ENCODE data around the gene WDR62.

DNA sequence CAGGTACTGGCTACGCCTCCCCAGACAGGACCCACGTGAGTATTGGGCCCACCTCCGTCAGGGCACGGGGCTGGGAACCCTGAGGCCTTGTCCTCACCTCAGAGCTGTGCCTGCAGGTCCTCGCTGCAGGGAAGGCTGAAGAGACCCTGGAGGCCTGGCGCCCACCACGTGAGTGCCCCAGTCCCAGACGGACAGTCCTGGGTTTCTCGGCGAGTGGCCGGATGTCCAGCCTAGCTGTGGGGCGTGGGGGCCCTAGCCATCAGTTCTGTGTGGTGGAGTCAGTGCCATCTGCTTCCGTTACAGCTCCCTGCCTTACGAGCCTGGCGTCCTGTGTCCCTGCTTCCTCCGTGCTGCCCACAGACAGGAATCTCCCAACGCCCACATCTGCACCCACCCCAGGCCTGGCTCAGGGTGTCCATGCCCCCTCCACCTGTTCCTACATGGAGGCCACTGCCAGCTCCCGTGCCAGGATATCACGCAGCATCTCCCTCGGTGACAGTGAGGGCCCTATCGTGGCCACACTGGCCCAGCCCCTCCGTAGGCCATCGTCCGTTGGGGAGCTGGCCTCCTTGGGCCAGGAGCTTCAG, 48.4 kb downstream of the WDR62 start:
- TF ChIP-seq, protein P1, sequence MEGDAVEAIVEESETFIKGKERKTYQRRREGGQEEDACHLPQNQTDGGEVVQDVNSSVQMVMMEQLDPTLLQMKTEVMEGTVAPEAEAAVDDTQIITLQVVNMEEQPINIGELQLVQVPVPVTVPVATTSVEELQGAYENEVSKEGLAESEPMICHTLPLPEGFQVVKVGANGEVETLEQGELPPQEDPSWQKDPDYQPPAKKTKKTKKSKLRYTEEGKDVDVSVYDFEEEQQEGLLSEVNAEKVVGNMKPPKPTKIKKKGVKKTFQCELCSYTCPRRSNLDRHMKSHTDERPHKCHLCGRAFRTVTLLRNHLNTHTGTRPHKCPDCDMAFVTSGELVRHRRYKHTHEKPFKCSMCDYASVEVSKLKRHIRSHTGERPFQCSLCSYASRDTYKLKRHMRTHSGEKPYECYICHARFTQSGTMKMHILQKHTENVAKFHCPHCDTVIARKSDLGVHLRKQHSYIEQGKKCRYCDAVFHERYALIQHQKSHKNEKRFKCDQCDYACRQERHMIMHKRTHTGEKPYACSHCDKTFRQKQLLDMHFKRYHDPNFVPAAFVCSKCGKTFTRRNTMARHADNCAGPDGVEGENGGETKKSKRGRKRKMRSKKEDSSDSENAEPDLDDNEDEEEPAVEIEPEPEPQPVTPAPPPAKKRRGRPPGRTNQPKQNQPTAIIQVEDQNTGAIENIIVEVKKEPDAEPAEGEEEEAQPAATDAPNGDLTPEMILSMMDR (tag by site-specific recombination; IDR thresholded peaks at IDR 0.05) = no peak
- TF ChIP-seq KLF16 (tag by site-specific recombination; IDR thresholded peaks at IDR 0.05) (no peak), KLF7 (tag by site-specific recombination; IDR thresholded peaks at IDR 0.05; ENCODE audit: borderline replicate concordance) (no peak), ZBTB48 (tag by site-specific recombination; IDR thresholded peaks at IDR 0.05) (no peak), ZNF558 (tag by site-specific recombination; IDR thresholded peaks at IDR 0.05) (no peak), ZNF174 (tag by site-specific recombination; IDR thresholded peaks at IDR 0.05) (no peak)

Data from HEK293 (cell line).